GM12878 (cell line): ENCODE results near the gene DOHH.

Experiments used
- EGR1 ChIP-seq, 2 experiments: IDR thresholded peaks; 1 replicate in 1 of 2; 2 replicates in 1 of 2; pipeline ENCODE4 v1.6.1; 2011 to 2012; ENCODE audit warnings: low read depth in 2 of 2, low read length in 2 of 2, borderline replicate concordance in 1 of 2, mild to moderate bottlenecking in 1 of 2, moderate library complexity in 1 of 2
- ESRRA ChIP-seq: IDR thresholded peaks from 2 replicates; pipeline ENCODE4 v1.6.1; 2012; ENCODE audit warnings: mild to moderate bottlenecking, low read length, improper control_type of control experiment
- PML ChIP-seq: IDR thresholded peaks from 2 replicates; pipeline ENCODE4 v1.6.1; 2012; ENCODE audit warnings: low read length, inconsistent platforms
- POLR2A ChIP-seq: IDR thresholded peaks from 2 replicates; pipeline ENCODE4 v1.6.1; 2011; ENCODE audit warnings: low read depth, mild to moderate bottlenecking, low read length
- SP1 ChIP-seq: IDR thresholded peaks from one replicate; pipeline ENCODE4 v1.6.1; 2011; ENCODE audit warnings: low read depth, low read length
- TAF1 ChIP-seq: IDR thresholded peaks from 2 replicates; pipeline ENCODE4 v1.6.1; 2011; ENCODE audit warnings: mild to moderate bottlenecking, low read depth, low read length, borderline replicate concordance
- ZNF274 ChIP-seq: IDR thresholded peaks from one replicate; pipeline ENCODE4 v1.8.0; 2011; ENCODE audit not compliant: insufficient read length, insufficient read depth
- TF ChIP-seq, protein P1 (sequence below), 3 experiments: IDR thresholded peaks in 2 of 3; conservative IDR thresholded peaks in 1 of 3; 2 replicates each; pipeline ENCODE4 v1.5.1; 2011; ENCODE audit warnings: low read depth in 3 of 3, low read length in 3 of 3, mild to moderate bottlenecking in 3 of 3, control low read depth in 2 of 3, moderate library complexity in 2 of 3, inconsistent platforms in 1 of 3, mixed read lengths in 1 of 3; ENCODE audit not compliant: control insufficient read depth in 2 of 3, insufficient read depth in 1 of 3; ENCODE audit errors: extremely low read depth in 1 of 3
- TF ChIP-seq, protein P2 (sequence below): IDR thresholded peaks from 2 replicates; pipeline ENCODE4 v1.6.1; 2011; ENCODE audit warnings: mild to moderate bottlenecking, low read depth, low read length, moderate library complexity; ENCODE audit not compliant: insufficient replicate concordance

DNA sequence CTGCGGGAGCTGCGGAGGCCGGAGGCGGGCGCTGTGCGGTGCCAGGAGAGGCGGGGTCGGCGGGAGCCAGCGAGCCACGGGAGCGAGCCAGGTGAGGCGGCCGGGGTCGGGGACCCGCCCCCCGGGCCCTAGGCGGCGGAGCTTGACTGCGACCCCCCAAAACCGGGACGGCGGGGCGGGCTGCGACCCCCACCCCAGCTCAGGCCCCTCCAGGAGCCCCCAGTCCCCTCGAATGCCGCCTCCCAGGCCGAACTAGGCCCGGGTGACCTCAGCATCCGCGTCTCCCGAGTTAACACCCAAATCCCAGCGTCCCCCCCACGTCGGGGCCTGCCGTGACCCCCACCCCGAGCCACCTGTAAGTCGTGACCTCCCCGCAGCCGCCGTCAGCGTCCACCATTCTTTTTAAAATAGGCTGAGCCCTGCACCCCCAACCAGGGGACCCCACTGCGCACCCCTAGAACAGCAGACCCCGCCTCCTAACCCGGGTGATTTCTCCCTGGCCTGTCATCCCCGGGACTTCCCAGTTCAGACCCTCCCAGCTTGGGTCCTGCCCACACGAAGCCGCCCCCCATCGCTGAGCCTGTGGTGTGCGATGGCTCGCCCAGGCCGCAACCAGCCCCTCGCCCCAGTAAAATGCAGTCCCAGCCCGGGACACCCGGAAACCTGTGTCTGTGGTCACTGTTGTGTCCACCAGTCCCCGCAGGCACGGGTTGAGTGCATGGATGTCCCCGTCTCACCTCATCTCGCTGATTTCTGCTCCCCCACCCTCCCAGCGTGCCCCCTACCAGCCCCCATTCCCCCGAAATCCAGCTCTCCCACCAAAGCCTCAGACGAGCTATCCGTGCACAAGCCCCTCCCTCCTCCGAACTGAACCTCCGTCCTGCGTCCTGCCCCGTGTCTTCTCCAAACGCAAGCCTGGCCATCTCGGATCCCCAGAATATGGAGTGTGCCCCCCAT is 6.2 kb upstream of the DOHH start:
- TF ChIP-seq POLR2A = no peak
- TF ChIP-seq, protein P1, sequence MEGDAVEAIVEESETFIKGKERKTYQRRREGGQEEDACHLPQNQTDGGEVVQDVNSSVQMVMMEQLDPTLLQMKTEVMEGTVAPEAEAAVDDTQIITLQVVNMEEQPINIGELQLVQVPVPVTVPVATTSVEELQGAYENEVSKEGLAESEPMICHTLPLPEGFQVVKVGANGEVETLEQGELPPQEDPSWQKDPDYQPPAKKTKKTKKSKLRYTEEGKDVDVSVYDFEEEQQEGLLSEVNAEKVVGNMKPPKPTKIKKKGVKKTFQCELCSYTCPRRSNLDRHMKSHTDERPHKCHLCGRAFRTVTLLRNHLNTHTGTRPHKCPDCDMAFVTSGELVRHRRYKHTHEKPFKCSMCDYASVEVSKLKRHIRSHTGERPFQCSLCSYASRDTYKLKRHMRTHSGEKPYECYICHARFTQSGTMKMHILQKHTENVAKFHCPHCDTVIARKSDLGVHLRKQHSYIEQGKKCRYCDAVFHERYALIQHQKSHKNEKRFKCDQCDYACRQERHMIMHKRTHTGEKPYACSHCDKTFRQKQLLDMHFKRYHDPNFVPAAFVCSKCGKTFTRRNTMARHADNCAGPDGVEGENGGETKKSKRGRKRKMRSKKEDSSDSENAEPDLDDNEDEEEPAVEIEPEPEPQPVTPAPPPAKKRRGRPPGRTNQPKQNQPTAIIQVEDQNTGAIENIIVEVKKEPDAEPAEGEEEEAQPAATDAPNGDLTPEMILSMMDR (IDR thresholded peaks at IDR 0.05 in 2 of 3, conservative IDR thresholded peaks at IDR 0.05 in 1 of 3; ENCODE audit: control insufficient read depth in 2 of 3, extremely low read depth in 1 of 3, insufficient read depth in 1 of 3, low read depth in 3 of 3, low read length in 3 of 3) = no peak
- TF ChIP-seq PML = no peak
- TF ChIP-seq SP1 = no peak
- TF ChIP-seq EGR1 (IDR thresholded peaks at IDR 0.05; ENCODE audit: borderline replicate concordance in 1 of 2, low read depth in 2 of 2, low read length in 2 of 2) = no peak
- TF ChIP-seq, protein P2, sequence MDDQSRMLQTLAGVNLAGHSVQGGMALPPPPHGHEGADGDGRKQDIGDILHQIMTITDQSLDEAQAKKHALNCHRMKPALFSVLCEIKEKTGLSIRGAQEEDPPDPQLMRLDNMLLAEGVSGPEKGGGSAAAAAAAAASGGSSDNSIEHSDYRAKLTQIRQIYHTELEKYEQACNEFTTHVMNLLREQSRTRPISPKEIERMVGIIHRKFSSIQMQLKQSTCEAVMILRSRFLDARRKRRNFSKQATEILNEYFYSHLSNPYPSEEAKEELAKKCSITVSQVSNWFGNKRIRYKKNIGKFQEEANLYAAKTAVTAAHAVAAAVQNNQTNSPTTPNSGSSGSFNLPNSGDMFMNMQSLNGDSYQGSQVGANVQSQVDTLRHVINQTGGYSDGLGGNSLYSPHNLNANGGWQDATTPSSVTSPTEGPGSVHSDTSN = no peak
- TF ChIP-seq ESRRA = no peak
- TF ChIP-seq TAF1 = no peak
- TF ChIP-seq ZNF274 = no peak
